Hematopoietic multipotent progenitor cell treated with erythropoietin and hydrocortisone succinate and interleukin-3 and kit ligand, for 4 days (in vitro differentiated cells): ENCODE results near the gene KMT2E.
A peak's percentile ranks its signal among the peaks of the same experiment; 100 is the strongest.
"Not testable (repeated sequence)": the region's sequence is repeated elsewhere in the genome, so short reads cannot be mapped to it uniquely, and the experiment has no call there.

Experiments
- DNase-seq: peaks from one replicate; pipeline ENCODE4 v3.0.0-alpha.2; 2015

Gene KMT2E

GRCh38 chr7:105032553-105033214 is 18.7 kb downstream of the KMT2E start:
- no peak for DNase-seq

- DNase-seq = no peak
Measured at GRCh38 chr7:105035349-105035748, 21.3 kb downstream of the KMT2E start.

- peak; percentile 41 for DNase-seq
Measured at GRCh38 chr7:105036217-105037168, 22.5 kb downstream of the KMT2E start.

DNA sequence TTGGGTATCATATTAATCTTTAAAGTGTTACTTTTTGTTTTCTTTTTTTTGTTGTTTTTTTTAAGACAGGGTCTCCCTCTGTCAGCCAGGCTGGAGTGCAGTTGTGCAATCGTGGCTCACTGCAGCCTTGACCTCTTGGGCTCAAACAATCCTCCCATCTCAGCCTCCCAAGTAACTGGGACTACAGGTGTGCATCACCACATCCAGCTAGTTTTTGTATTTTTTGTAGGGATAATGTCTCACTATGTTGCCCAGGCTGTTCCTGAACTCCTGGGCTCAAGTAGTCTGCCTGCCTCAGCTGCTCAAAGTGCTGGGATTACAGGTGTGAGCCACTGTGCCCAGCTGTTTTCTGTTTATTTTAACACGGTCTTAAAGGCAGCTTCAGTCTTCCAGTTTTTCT is 23.3 kb downstream of the KMT2E start:
- DNase-seq = no peak

DNA sequence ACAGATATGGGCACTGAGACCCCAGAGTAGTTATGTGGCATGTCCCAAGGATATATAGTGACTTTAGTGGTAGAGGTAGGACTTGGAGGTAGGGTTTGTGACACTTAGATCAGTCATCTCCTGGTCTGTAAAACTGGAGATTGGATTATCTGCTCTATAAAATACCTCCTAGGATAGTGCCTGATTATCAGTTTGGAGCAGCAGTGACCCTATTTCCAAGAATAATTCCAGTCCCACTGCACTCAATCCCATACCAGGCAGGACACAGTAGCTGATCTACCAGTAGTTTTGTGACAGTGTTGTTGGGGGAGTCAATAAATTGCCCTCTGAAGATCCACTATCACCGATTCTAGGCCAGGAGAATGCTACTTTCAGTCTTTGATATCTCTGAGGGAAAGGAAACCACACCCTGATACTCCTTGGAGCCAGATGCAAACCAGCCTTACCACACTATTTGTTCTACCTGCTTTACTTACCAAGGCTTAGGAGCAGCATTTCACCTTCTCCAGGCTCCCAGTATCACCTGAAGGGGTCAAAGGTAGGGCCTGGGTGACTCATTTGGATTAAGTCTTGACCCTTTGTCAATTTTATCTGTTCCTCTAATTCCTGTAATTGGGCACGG is 30.6 kb downstream of the KMT2E start:
- peak; percentile 40 for DNase-seq

DNA sequence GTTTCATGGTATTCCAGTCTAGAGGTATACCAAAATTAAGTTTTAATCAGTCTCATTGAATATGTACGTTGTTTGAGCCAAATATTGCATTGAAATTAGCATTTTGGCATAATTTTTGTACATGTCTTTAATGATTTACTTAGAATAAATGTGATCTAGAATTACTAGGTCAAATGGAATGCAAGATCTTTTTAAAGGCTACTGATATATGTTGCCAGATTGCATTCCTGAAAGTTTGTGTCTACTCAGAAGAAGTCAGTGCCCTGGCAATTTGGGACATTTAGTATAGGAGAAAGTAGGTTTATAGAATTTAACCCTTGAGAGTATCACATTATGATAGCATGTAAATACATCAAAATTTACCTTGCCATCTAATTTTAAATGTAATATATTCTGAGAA is 32.4 kb downstream of the KMT2E start:
- no peak for DNase-seq

DNA sequence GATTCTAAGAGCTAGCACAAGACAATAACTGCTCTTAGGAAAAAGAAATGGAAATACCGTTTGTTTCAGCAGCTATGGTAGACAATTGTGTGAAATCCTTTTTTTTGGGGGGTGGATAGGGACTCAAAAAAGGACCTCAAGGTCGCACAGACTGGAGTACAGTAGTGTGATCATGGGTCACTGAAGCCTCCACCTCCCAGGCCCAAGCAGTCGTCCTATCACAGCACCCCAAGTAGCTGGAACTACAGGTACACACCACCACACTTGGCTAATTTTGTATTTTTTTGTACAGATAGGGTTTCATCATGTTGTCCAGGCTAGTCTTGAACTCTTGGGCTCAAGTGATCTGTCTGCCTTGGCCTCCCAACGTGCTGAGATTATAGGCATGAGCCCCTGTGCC is 33.9 kb downstream of the KMT2E start:
- no peak for DNase-seq

- DNase-seq = no peak
Measured at GRCh38 chr7:105050493-105050892, 36.5 kb downstream of the KMT2E start.

DNA sequence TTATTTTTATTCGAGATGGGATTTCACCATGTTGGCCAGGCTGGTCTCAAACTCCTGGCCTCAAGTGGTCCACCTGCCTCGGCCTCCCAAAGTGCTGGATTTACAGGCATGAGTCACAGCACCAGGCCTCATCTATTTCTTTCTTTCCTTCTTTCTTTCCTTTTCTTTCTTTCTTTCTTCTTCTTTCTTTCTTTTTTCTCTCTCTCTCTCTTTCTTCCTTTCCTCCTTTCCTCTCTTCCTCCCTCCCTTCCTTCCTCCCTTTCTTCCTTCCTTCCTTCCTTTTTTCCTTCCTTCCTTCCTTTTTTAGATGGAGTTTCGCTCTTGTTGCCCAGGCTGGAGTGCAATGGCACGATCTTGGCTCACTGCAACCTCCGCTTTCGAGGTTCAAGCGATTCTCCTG is 36.9 kb downstream of the KMT2E start:
- not testable (repeated sequence) for DNase-seq

DNA sequence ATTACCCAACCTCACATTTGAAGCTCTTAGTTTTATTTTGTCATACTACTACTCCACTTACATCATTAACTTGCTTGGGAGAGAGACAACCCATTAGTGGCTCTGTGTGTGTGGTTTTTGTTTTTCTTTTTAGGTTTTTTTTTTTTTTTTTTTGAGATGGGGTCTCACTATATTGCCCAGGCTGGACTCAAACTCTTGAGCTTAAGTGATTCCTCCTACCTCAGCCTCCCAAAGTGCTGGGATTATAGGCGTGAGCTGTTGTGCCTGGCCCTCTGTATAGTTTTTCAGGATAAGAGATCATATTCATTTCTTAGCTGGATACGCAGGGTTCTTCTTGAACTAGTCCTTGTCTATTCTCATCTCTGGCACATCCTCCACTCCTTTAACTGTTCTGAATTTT is 41.1 kb downstream of the KMT2E start:
- no peak for DNase-seq

- DNase-seq = no peak
Measured at GRCh38 chr7:105055621-105056020, 41.6 kb downstream of the KMT2E start.

DNA sequence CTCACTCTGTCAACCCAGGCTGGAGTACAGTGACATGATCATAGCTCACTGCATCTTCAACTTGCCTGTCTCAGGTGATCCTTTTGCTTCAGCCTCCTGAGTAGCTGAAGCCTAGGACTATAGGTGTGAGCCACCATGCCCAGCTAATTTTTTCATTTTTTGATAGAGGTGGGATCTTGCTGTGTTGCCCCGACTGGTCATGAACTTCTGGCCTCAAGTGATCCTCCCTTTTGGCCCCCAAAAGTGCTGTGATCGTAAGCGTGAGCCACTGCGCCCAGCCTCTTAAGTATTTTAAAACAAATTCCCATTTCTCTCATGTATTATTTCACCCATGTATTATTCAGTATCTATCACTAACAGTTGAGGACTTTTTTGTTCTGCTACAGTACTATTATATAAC is 43.5 kb downstream of the KMT2E start:
- no peak for DNase-seq

DNA sequence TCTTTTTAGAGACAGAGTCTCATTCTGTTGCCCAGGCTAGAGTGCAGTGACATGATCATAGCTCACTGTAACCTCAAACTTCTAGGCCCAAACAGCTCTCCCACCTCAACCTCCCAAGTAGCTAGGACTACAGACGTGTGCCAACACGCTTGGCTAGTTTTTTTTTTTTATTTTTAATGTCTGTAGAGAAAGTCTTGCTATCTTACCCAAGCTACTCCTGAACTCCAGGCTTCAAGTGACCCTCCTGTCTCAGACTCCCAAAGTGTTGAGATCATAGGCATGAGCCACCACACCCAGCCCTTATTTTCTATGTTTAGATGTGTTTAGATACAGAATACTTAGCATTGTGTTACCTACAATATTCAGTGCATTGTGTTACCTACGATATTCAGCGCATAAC is 46.4 kb downstream of the KMT2E start:
- no peak for DNase-seq

DNA sequence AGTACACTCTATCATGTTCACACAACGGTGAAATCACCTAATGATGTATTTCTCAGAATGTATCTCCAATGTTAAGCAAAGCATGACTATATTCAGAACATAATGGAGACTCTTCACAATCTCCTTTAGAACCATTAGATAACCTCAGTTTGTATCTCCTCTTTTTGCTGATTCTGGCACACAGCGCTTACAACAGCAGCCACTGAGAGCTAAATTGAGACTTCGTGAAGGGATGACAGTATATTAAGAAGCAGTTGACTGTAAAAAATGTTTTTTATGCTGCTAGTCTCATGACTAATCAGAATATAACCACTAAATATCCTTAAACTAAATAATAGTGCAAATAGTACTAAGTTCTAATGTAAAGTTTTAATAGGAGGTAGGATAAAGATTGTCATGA is 46.9 kb downstream of the KMT2E start:
- no peak for DNase-seq

GRCh38 chr7:105065104-105065503 is 51.1 kb downstream of the KMT2E start:
- DNase-seq = no peak

DNA sequence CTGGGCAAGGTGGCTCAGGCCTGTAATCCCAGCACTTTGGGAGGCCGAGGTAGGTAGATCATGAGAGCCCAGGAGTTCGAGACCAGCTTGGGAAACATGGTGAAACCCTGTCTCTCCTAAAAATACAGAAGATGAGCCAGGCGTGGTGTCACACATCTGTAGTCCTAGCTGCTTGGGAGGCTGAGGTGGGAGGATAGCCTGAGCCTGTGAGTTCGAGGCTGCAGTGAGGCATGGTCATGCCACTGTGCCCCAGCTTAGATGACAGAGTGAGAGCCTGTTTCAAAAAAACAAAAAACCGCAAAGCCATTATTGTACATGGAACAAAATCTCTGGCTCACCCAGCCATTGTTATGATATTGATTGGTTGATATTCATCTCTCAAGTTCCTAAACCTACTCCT is 53.7 kb downstream of the KMT2E start:
- no peak for DNase-seq

DNA sequence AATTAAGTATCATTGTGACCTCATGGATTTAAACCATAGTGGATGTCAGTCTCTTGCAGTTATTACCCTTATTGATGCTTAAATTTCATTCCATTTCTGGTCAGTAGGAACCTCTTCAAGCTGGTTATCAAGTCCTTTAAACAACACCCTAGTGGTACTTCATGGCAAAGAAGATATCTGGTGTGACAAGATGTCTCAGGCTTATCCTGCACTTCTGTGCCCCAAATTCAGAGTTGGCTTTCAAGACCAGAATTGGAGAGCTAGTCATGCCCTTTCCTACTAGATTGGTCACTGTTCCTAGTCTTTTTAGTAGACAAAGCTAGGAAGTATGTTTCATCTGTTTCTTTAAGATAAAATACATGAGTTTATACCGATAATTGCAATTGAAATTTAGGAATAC is 54.9 kb downstream of the KMT2E start:
- DNase-seq = peak; percentile 46

GRCh38 chr7:105073143-105073542 is 59.1 kb downstream of the KMT2E start:
- no peak for DNase-seq

DNA sequence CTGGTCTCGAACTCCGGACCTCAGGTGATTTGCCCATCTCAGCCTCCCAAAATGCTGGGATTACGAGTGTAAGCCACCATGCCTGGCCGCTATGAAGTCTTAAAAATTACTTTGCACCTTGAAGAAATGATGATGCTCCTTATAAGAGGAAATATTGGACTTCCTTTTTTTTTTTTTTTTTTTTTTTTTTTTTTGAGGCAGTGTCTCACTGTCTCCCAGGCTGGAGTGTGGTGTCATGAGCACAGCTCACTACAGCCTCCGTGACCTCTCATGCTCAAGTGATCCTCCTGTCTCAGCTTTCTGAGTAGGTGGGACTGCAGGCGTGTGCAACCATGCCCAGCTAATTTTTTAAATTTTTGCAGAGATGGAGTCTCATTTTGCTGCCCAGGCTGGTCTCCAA is 65.3 kb downstream of the KMT2E start:
- DNase-seq = no peak

DNA sequence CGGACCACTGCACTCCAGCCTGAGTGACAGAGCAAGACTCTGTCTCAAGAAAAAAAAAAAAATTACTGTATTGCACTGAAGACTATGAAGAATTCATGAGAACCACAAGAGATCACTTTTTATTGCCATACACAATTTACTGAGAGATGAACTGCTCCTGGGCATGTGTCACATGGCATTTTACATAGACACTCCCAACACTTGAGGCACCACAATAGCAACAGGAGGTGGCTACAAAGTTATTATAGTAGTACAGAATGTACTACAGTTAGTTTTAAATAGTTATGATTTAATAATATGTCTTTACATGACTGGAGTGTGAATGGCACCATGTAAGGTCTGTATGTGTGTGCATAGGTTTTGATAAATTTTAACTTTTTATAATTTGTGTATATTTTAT is 70.6 kb downstream of the KMT2E start:
- no peak for DNase-seq

DNA sequence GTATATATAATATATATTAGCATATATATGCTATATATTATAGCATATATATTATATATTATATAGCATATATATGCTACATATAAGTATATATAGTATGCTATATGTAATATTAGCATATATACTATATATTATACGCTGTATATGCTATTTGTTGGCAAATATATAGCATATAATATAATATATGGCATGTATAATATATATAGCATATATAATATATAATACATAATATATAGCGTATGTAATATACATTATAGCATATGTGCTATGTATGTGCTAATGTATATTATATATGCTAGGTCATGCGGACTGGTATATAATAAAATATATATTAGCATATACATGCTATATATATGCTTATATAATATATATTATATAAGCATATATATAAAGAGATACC is 72.8 kb downstream of the KMT2E start:
- no peak for DNase-seq

- DNase-seq = no peak
Measured at GRCh38 chr7:105087981-105088380, 74.0 kb downstream of the KMT2E start.

GRCh38 chr7:105088456-105088855 is 74.5 kb downstream of the KMT2E start:
- no peak for DNase-seq

DNA sequence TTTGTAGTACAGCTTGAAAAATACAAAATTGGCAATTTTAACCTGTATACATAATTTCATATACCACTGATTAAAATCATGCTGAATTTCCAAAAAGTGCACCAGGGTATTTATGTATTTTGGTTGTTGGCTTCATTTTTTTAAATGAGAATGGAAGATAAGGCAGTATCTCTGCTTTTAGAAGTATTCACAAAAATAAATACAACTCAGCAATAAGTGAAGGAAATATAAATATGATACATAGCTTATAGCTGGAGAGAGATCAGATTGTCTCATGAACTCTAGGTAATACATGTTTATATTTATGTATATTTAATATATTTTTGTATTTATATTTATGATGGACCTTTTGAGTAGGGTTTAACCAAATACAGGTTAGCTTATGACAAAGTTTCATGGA is 81.0 kb downstream of the KMT2E start:
- DNase-seq = no peak
